HG02870 (cell line): ENCODE results near the gene PRKD2.
"Not testable (repeated sequence)": the region's sequence is repeated elsewhere in the genome, so short reads cannot be mapped to it uniquely, and the experiment has no call there.

Source experiments
- ATAC-seq: cut with Tn5 transposase; IDR thresholded peaks from one replicate; pipeline ENCODE4 v1.9.1; 2021; ENCODE audit warnings: mild to moderate bottlenecking, moderate library complexity; ENCODE audit not compliant: unreplicated experiment

Gene PRKD2

DNA sequence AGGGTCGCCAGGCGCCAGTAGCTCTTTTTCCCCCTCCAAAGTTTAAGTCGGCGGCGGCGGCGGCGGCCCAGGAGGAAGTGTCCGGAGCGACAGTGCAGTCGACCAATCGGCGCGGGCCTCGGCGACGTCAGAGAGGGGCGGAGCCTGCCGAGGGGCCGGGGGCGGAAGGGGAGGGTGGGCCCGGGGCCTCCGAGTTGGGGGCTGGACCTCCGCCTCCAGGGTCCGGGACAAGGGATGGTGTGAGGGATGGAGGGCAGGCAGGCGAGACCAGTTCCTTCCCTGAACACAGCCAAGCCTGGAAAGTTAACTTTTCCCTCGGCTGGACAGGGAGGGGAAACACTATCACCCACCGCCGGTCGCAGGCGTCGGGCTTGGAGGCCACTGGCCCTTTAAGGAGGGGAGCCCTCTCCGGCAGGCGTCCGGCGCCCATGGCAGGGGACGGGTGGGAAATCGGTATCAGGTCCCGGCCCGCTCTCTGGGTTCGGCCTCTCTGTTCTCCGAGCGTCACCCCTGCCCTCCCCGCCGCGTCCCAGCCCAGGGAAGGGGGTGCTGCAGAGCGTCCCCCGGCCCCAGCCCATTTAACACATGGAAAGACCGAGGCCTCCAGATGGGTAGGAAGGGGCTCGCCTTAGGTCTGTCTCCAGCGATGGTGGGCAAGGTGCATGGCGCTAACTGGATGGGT lies at the start of gene PRKD2:
PRKD2 (minus strand) TSS at position 81 of the 682 bp plus-strand sequence. CDS start 744 bp downstream, outside the sequence.
- ATAC-seq = no peak

DNA sequence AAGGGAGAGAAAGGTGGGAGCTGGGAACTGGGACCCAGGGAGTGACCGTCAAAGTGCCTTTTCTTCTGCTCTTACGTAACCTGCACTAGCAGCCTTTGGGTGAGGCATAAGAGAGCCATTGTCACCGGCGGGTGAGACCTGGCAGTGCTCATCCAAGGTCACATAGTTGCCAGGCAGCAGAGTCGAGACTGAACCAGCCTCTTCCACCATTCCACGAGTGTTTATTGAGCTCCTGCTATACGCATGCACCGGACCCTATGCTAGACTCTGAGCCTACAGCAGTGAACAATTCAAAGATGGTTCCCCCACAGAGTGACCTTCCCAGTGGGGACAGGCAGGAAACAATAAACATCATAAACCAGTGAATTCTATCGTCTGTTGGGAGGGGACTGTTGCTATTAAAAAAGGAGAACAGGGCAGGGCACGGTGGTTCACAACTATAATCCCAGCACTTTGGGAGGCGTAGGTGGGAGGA lies 47.9 kb upstream of the PRKD2 start:
- ATAC-seq = no peak

- ATAC-seq = no peak
Measured at GRCh38 chr19:46762245-46762890, 45.5 kb upstream of the PRKD2 start.

- no peak for ATAC-seq
Measured at GRCh38 chr19:46761418-46761831, 44.5 kb upstream of the PRKD2 start.

GRCh38 chr19:46760897-46761296 lies 44.0 kb upstream of the PRKD2 start:
- ATAC-seq = not testable (repeated sequence)

DNA sequence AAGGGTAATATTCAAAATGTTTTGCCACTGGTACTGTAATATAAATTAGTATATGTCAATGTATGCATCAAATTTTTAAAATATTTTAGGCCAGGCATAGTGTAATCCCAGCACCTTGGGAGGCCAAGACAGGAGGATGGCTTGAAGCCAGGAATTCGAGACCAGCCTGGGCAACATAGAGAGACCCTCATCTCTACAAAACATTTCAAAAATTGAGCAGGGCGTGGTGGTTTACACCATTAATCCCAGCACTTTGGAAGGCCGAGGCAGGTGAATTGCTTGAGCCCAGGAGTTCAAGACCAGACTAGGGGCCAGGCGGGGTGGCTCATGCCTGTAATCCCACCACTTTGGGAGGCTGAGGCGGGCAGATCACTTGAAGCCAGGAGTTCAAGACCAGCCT lies 43.4 kb upstream of the PRKD2 start:
- no peak for ATAC-seq

DNA sequence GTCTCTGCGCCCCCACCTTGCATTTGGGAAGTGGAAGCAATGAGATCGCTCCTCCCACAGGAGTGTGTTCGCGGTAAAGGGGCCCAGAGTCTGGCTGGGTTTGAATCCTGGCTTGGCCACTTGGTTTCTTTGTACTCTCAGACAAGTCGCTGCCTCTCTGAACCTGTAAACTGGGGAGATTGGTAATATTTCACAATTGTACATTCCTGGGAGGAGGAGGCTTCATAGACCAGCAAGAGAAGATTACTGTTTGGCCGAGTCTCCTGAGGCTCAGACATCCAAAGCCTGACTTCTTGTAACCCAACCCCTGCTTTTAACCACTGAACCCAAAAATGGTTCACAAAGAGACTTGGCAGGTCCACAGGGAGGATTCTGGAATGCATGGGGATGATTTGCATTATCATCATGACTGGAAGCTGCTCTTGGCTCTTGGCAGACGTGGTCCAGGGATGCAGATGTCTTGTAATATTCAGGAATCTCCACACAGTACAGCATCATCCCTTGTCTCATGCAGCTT lies 43.0 kb upstream of the PRKD2 start:
- ATAC-seq = no peak

GRCh38 chr19:46759206-46759605 lies 42.3 kb upstream of the PRKD2 start:
- ATAC-seq = no peak

DNA sequence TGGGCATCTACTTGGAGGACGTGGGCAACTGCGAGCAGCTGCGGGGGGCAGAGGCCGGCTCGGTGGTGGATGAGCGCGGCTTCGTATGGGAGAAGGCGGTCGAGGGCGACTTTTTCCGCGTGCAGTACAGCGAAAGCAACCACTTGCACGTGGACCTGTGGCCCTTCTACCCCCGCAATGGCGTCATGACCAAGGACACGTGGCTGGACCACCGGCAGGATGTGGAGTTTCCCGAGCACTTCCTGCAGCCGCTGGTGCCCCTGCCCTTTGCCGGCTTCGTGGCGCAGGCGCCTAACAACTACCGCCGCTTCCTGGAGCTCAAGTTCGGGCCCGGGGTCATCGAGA lies 39.6 kb upstream of the PRKD2 start:
- ATAC-seq = no peak

DNA sequence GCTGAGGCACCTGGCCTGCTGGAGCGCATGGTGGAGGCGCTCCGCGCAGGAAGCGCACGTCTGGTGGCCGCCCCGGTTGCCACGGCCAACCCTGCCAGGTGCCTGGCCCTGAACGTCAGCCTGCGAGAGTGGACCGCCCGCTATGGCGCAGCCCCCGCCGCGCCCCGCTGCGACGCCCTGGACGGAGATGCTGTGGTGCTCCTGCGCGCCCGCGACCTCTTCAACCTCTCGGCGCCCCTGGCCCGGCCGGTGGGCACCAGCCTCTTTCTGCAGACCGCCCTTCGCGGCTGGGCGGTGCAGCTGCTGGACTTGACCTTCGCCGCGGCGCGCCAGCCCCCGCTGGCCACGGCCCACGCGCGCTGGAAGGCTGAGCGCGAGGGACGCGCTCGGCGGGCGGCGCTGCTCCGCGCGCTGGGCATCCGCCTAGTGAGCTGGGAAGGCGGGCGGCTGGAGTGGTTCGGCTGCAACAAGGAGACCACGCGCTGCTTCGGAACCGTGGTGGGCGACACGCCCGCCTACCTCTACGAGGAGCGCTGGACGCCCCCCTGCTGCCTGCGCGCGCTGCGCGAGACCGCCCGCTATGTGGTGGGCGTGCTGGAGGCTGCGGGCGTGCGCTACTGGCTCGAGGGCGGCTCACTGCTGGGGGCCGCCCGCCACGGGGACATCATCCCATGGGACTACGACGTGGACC lies 39.1 kb upstream of the PRKD2 start:
- ATAC-seq = no peak

DNA sequence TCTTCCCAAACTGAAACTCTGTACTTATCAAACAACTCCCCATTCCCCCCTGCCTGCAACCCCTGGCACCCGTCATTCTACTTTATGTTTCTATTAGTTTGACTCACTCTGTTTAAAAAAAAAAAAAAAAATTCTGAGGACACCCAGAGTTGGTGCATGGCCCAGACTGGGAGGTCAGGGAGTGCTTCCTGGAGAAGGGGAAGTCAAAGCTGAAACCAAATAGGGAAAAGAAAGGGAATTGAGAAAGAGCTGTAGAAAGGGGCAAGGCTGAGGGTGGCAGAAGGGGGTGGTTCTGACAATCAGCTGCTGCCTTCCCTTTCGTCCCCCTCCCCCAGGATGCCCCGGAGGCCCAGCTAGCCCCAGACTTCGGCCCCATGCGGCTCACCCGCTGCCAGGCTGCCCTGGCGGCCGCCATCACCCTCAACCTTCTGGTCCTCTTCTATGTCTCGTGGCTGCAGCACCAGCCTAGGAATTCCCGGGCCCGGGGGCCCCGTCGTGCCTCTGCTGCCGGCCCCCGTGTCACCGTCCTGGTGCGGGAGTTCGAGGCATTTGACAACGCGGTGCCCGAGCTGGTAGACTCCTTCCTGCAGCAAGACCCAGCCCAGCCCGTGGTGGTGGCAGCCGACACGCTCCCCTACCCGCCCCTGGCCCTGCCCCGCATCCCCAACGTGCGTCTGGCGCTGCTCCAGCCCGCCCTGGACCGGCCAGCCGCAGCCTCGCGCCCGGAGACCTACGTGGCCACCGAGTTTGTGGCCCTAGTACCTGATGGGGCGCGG lies 38.4 kb upstream of the PRKD2 start:
- ATAC-seq = no peak

GRCh38 chr19:46753420-46754155 lies 36.7 kb upstream of the PRKD2 start:
- no peak for ATAC-seq

GRCh38 chr19:46748325-46749109 lies 31.6 kb upstream of the PRKD2 start:
- ATAC-seq = no peak

DNA sequence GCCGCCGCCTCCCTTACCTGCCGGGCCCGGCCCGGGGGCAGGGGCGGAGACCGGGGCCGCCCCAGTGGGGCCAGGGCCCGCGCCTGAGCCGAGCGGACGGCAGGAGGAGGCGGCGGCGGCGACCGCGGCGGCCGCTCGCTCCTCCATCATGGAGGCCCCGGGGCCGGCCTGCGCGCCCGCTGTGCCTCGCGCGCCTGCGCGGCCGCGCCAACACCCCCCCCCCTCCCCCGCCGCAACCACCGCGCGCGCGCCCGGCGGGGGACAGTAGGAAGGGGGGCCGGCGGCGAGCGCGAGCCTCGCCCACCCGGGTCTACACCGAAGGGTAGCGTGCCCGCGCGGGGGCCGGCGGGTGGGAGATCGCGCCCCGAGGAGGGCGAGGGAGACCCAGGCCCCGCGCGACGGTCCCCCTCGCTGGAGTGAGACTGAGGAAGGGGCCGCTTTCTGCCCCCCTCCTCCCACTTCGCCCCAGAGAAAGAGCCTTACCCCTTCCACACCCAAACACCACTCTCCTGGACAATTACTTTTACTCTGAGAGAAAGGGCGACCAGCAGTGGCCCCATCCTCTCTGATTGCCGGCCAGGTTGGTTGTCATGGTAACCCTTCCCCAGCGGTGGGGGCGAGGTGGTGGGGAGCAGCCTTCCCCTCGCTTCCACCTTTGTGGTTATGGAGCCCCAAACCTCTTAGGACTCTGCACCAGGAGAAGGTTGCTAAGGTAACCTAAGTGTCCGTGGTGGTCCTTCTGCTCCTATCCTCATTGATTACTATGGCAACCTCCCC lies 29.6 kb upstream of the PRKD2 start, which contains the start of gene STRN4:
STRN4 (minus strand) TSS at position 170 of the 777 bp plus-strand sequence; CDS start at position 150, 20 bp downstream.
- ATAC-seq = no peak

DNA sequence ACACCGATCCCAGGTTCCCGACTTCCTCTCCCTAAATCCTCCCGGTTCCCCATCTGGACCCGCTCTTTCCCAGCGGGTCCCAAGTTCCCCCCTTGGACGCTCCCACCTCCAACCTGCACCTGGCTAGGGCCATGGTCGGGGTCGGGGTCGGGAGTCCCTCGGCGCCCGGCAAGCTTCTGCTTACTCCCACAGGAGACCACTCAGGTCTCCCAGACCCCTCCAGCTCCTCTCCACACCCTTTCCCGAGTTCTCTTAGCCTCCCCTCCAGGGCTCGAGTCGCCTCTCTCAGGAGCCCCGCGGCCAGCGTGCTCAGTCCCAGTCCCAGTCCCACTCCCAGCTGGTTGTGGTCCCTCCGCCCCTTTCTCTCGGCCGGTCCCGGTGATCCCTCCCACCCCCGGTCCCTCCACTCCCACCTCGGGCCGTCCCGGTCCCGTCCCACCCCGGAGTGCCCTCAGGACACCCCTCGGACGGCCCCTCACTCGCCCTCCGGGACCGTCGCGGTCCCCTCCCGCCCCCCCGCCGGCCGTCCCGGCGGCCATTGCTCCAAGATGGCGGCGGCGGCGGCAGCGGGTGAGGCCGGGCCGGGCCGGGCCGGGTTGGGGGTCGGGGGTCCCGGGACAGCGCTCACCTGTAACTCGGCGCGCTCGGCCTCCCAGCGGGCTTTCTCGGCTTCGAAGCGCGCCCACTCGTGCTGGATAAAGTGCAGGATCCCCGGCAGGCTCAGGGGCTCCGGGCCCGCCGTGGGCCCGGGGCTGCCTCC lies 28.8 kb upstream of the PRKD2 start, which contains the start of gene FKRP:
FKRP (plus strand) TSS at position 537 of the 760 bp plus-strand sequence. CDS start 9,394 bp downstream, outside the sequence.
- ATAC-seq = no peak

DNA sequence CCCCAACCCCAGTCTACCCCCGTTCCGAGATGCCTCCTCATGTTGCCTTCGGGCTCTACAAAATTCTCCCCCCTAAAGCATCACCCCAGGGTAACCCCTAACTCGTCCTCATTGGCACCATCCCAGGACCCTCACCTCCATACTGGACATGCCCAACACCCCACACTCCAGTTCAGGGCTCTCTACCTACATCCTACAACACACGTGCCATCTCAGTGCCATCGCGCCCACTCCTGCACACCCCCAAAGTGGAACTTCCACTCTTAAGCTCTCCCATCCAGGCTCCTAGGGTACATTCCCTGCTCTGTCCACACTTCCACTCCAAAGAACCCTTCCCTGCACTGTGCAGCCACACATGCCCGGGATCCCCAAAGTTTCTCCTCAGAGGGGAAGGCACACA lies 28.1 kb upstream of the PRKD2 start:
- ATAC-seq = no peak

- ATAC-seq = no peak
Measured at GRCh38 chr19:46744005-46744691, 27.2 kb upstream of the PRKD2 start.
